Activated T-cell treated with anti-CD3 and anti-CD28 coated beads, Interleukin-2, amount 50 U/mL, for 24 hours (primary cell): Measurements from ENCODE around the gene CIT.
"Not testable (repeated sequence)": the region's sequence is repeated elsewhere in the genome, so short reads cannot be mapped to it uniquely, and the experiment has no call there.

Experiments
- DNase-seq: peaks from one replicate; pipeline ENCODE4 v3.0.0-alpha.2; 2020
- H3K27ac Mint-ChIP-seq: 2 replicates; pipeline ENCODE4 v1.8.0; 2020; ENCODE audit warnings: mild to moderate bottlenecking, mixed read lengths
- H3K27me3 Mint-ChIP-seq: 2 replicates; pipeline ENCODE4 v1.8.0; 2020; ENCODE audit warnings: mixed read lengths
- H3K36me3 Mint-ChIP-seq: 2 replicates; pipeline ENCODE4 v1.8.0; 2020; ENCODE audit warnings: low read depth, mixed read lengths
- H3K4me1 Mint-ChIP-seq: 2 replicates; pipeline ENCODE4 v1.8.0; 2020; ENCODE audit warnings: low read depth, mixed read lengths
- H3K4me3 Mint-ChIP-seq: 2 replicates; pipeline ENCODE4 v1.8.0; 2020; ENCODE audit warnings: mild to moderate bottlenecking, moderate library complexity, mixed read lengths
- H3K9me3 Mint-ChIP-seq: 2 replicates; pipeline ENCODE4 v1.8.0; 2020; ENCODE audit warnings: mixed read lengths

The CIT gene

GRCh38 chr12:119718141-119718540 is 159.0 kb downstream of the CIT start:
- Mint-ChIP-seq H3K36me3 (peaks cover 36% of the 10 kb centered on the region), H3K27ac (no peak overlapping the region), H3K4me3 (no peak overlapping the region), H3K27me3 (no peaks in the 10 kb centered on the region), H3K9me3 (peaks cover 3% of the 10 kb centered on the region), H3K4me1 (peaks cover 12% of the 10 kb centered on the region)
- DNase-seq, result no peak

GRCh38 chr12:119715268-119715620 is 161.9 kb downstream of the CIT start:
- Mint-ChIP-seq H3K4me1 (peaks cover 12% of the 10 kb centered on the region), H3K36me3 (peaks cover 56% of the 10 kb centered on the region), H3K9me3 (peaks cover 3% of the 10 kb centered on the region), H3K27me3 (no peaks in the 10 kb centered on the region), H3K4me3 (no peak overlapping the region), H3K27ac (no peak overlapping the region)
- no peak for DNase-seq

GRCh38 chr12:119714614-119715267 is 162.4 kb downstream of the CIT start:
- peaks cover 61% of the 10 kb centered on the region for H3K36me3 Mint-ChIP-seq
- H3K27ac Mint-ChIP-seq, result no peak overlapping the region
- H3K9me3 Mint-ChIP-seq, result peaks cover 3% of the 10 kb centered on the region
- peaks cover 12% of the 10 kb centered on the region for H3K4me1 Mint-ChIP-seq
- H3K27me3 Mint-ChIP-seq, result no peaks in the 10 kb centered on the region
- DNase-seq, result no peak
- H3K4me3 Mint-ChIP-seq, result no peak overlapping the region

GRCh38 chr12:119713551-119714031 is 163.5 kb downstream of the CIT start:
- Mint-ChIP-seq H3K4me1 (peaks cover 12% of the 10 kb centered on the region), H3K27ac (no peak overlapping the region), H3K27me3 (no peaks in the 10 kb centered on the region), H3K36me3 (peaks cover 64% of the 10 kb centered on the region), H3K9me3 (peaks cover 3% of the 10 kb centered on the region), H3K4me3 (no peak overlapping the region)
- DNase-seq, result no peak

GRCh38 chr12:119712721-119713120 is 164.4 kb downstream of the CIT start:
- Mint-ChIP-seq H3K27ac (no peak overlapping the region), H3K4me3 (no peak overlapping the region), H3K4me1 (peaks cover 12% of the 10 kb centered on the region), H3K9me3 (peaks cover 3% of the 10 kb centered on the region), H3K36me3 (peaks cover 61% of the 10 kb centered on the region), H3K27me3 (no peaks in the 10 kb centered on the region)
- no peak for DNase-seq

- no peak for DNase-seq
- H3K27ac Mint-ChIP-seq, result no peak overlapping the region
- peaks cover 65% of the 10 kb centered on the region for H3K36me3 Mint-ChIP-seq
- no peak overlapping the region for H3K4me3 Mint-ChIP-seq
- H3K9me3 Mint-ChIP-seq, result peaks cover 3% of the 10 kb centered on the region
- no peaks in the 10 kb centered on the region for H3K27me3 Mint-ChIP-seq
- H3K4me1 Mint-ChIP-seq, result peaks cover 10% of the 10 kb centered on the region
Measured at GRCh38 chr12:119711693-119712092, 165.4 kb downstream of the CIT start.

- H3K27ac Mint-ChIP-seq, result no peak overlapping the region
- H3K4me1 Mint-ChIP-seq, result peaks cover 5% of the 10 kb centered on the region
- no peak for DNase-seq
- H3K9me3 Mint-ChIP-seq, result peaks cover 3% of the 10 kb centered on the region
- H3K4me3 Mint-ChIP-seq, result no peak overlapping the region
- H3K27me3 Mint-ChIP-seq, result no peaks in the 10 kb centered on the region
- peaks cover 62% of the 10 kb centered on the region for H3K36me3 Mint-ChIP-seq
Measured at GRCh38 chr12:119710965-119711551, 166.1 kb downstream of the CIT start.

- DNase-seq, result no peak
- Mint-ChIP-seq H3K4me3 (no peak overlapping the region), H3K4me1 (peaks cover 5% of the 10 kb centered on the region), H3K36me3 (peaks cover 59% of the 10 kb centered on the region), H3K27ac (no peak overlapping the region), H3K9me3 (peaks cover 3% of the 10 kb centered on the region), H3K27me3 (no peaks in the 10 kb centered on the region)
Measured at GRCh38 chr12:119710374-119710964, 166.7 kb downstream of the CIT start.

GRCh38 chr12:119706427-119706826 is 170.7 kb downstream of the CIT start:
- H3K4me3 Mint-ChIP-seq, result not testable (repeated sequence)

GRCh38 chr12:119705182-119705581 is 171.9 kb downstream of the CIT start:
- Mint-ChIP-seq H3K36me3 (peaks cover 26% of the 10 kb centered on the region), H3K9me3 (no peaks in the 10 kb centered on the region), H3K4me1 (no peaks in the 10 kb centered on the region), H3K27me3 (no peaks in the 10 kb centered on the region), H3K27ac (no peak overlapping the region), H3K4me3 (no peak overlapping the region)
- DNase-seq, result no peak

More at GRCh38 chr12:119706427-119706826, 170.7 kb downstream of the CIT start:
- not testable (repeated sequence) for DNase-seq, H3K9me3 Mint-ChIP-seq, H3K4me1 Mint-ChIP-seq, H3K27me3 Mint-ChIP-seq, H3K27ac Mint-ChIP-seq
- H3K36me3 Mint-ChIP-seq, result peaks cover 29% of the 10 kb centered on the region

- DNase-seq, result no peak
- Mint-ChIP-seq H3K27ac (no peak overlapping the region), H3K9me3 (no peaks in the 10 kb centered on the region), H3K4me3 (no peak overlapping the region), H3K27me3 (no peaks in the 10 kb centered on the region), H3K36me3 (peaks cover 22% of the 10 kb centered on the region), H3K4me1 (no peaks in the 10 kb centered on the region)
Measured at GRCh38 chr12:119704065-119704747, 172.9 kb downstream of the CIT start.

GRCh38 chr12:119700078-119700477 is 177.0 kb downstream of the CIT start:
- no peak for DNase-seq
- Mint-ChIP-seq H3K27ac (no peak overlapping the region), H3K36me3 (peaks cover 16% of the 10 kb centered on the region), H3K9me3 (no peaks in the 10 kb centered on the region), H3K4me3 (no peak overlapping the region), H3K27me3 (no peaks in the 10 kb centered on the region), H3K4me1 (no peaks in the 10 kb centered on the region)

GRCh38 chr12:119699199-119699760 is 177.8 kb downstream of the CIT start:
- no peaks in the 10 kb centered on the region for H3K9me3 Mint-ChIP-seq
- H3K27ac Mint-ChIP-seq, result no peak overlapping the region
- peaks cover 13% of the 10 kb centered on the region for H3K36me3 Mint-ChIP-seq
- no peaks in the 10 kb centered on the region for H3K4me1 Mint-ChIP-seq
- no peaks in the 10 kb centered on the region for H3K27me3 Mint-ChIP-seq
- DNase-seq, result no peak
- no peak overlapping the region for H3K4me3 Mint-ChIP-seq

- H3K36me3 Mint-ChIP-seq, result peaks cover 13% of the 10 kb centered on the region
- no peak overlapping the region for H3K4me3 Mint-ChIP-seq
- no peak for DNase-seq
- no peaks in the 10 kb centered on the region for H3K27me3 Mint-ChIP-seq
- no peak overlapping the region for H3K27ac Mint-ChIP-seq
- H3K9me3 Mint-ChIP-seq, result no peaks in the 10 kb centered on the region
- no peaks in the 10 kb centered on the region for H3K4me1 Mint-ChIP-seq
Measured at GRCh38 chr12:119696943-119697342, 180.2 kb downstream of the CIT start.
